Muscle layer of colon (tissue), 2 donors: ENCODE measurements around the gene PLA2G15.

Experiments used
- H3K27ac ChIP-seq: one replicate; pipeline ENCODE4 v1.7.0; 2013; ENCODE audit warnings: low read depth, mild to moderate bottlenecking, low read length, moderate library complexity
- H3K27me3 ChIP-seq, 2 donors: one replicate each; pipeline ENCODE4 v1.7.0; 2013; ENCODE audit warnings: low read length in 2 of 2, mild to moderate bottlenecking in 2 of 2; ENCODE audit not compliant: insufficient read depth in 2 of 2, control insufficient read depth in 1 of 2
- H3K36me3 ChIP-seq: one replicate; pipeline ENCODE4 v1.7.0; 2013; ENCODE audit warnings: mild to moderate bottlenecking, low read length; ENCODE audit not compliant: insufficient read depth
- H3K4me1 ChIP-seq: one replicate; pipeline ENCODE4 v1.7.0; 2013; ENCODE audit warnings: mild to moderate bottlenecking, low read length; ENCODE audit not compliant: insufficient read depth
- H3K4me3 ChIP-seq, 2 donors: one replicate each; pipeline ENCODE4 v1.7.0; 2013; ENCODE audit warnings: low read length in 2 of 2, low read depth in 1 of 2, mild to moderate bottlenecking in 1 of 2, moderate library complexity in 1 of 2
- H3K9ac ChIP-seq: one replicate; pipeline ENCODE4 v1.7.0; 2013; ENCODE audit warnings: low read length
- H3K9me3 ChIP-seq: one replicate; pipeline ENCODE4 v1.7.0; 2013; ENCODE audit warnings: mild to moderate bottlenecking, low read length
- donor health status: abdominal sarcoma.
- donor health status: Adenocarcinoma of cecum.

PLA2G15 gene

GRCh38 chr16:68244903-68245853 is at the start of gene PLA2G15:
Gene PLA2G15 (plus strand): TSS chr16:68245373. CDS start chr16:68245427, 54 bp downstream.
- Histone ChIP-seq H3K9ac (peak within 1 kb of the TSS; percentile 85), H3K27me3 (no peaks in the 10 kb centered on the region), H3K27ac (peak within 1 kb of the TSS; percentile 57)

GRCh38 chr16:68197250-68197649 is 47.9 kb upstream of the PLA2G15 start:
- Histone ChIP-seq H3K9me3 (no peaks in the 10 kb centered on the region), H3K36me3 (peaks cover 5% of the 10 kb centered on the region), H3K4me1 (no peaks in the 10 kb centered on the region), H3K4me3 (no peak overlapping the region), H3K9ac (no peak overlapping the region), H3K27me3 (no peaks in the 10 kb centered on the region), H3K27ac (no peak overlapping the region)

More at GRCh38 chr16:68244903-68245853, at the start of gene PLA2G15:
- H3K9me3 ChIP-seq = no peaks in the 10 kb centered on the region
- H3K36me3 ChIP-seq = peaks cover 12% of the 10 kb centered on the region
- peak within 1 kb of the TSS; percentile 66 to 94 for H3K4me3 ChIP-seq
- H3K4me1 ChIP-seq = peaks cover 25% of the 10 kb centered on the region

GRCh38 chr16:68200088-68200783 is 44.9 kb upstream of the PLA2G15 start:
- no peak overlapping the region for H3K27ac ChIP-seq
- H3K9ac ChIP-seq = no peak overlapping the region
- H3K9me3 ChIP-seq = no peaks in the 10 kb centered on the region
- no peak overlapping the region for H3K4me3 ChIP-seq
- H3K27me3 ChIP-seq = no peaks in the 10 kb centered on the region
- no peaks in the 10 kb centered on the region for H3K36me3 ChIP-seq
- H3K4me1 ChIP-seq = no peaks in the 10 kb centered on the region

GRCh38 chr16:68202091-68202519 is 43.1 kb upstream of the PLA2G15 start:
- no peaks in the 10 kb centered on the region for H3K4me1 ChIP-seq
- no peaks in the 10 kb centered on the region for H3K9me3 ChIP-seq
- H3K36me3 ChIP-seq = no peaks in the 10 kb centered on the region
- no peak overlapping the region for H3K4me3 ChIP-seq
- H3K9ac ChIP-seq = no peak overlapping the region
- H3K27ac ChIP-seq = no peak overlapping the region
- H3K27me3 ChIP-seq = no peaks in the 10 kb centered on the region

GRCh38 chr16:68206245-68206644 is 38.9 kb upstream of the PLA2G15 start:
- no peak overlapping the region for H3K4me3 ChIP-seq
- H3K4me1 ChIP-seq = no peaks in the 10 kb centered on the region
- no peaks in the 10 kb centered on the region for H3K27me3 ChIP-seq

GRCh38 chr16:68214726-68215125 is 30.4 kb upstream of the PLA2G15 start:
- Histone ChIP-seq H3K9me3 (no peaks in the 10 kb centered on the region), H3K36me3 (no peaks in the 10 kb centered on the region)

More at GRCh38 chr16:68206245-68206644, 38.9 kb upstream of the PLA2G15 start:
- Histone ChIP-seq H3K9ac (no peak overlapping the region), H3K36me3 (no peaks in the 10 kb centered on the region), H3K27ac (no peak overlapping the region), H3K9me3 (no peaks in the 10 kb centered on the region)

GRCh38 chr16:68215302-68215701 is 29.9 kb upstream of the PLA2G15 start:
- Histone ChIP-seq H3K27ac (no peak overlapping the region), H3K4me3 (no peak overlapping the region), H3K27me3 (no peaks in the 10 kb centered on the region), H3K4me1 (no peaks in the 10 kb centered on the region), H3K36me3 (no peaks in the 10 kb centered on the region), H3K9me3 (no peaks in the 10 kb centered on the region), H3K9ac (no peak overlapping the region)

More at GRCh38 chr16:68214726-68215125, 30.4 kb upstream of the PLA2G15 start:
- no peak overlapping the region for H3K4me3 ChIP-seq
- no peak overlapping the region for H3K9ac ChIP-seq
- H3K27ac ChIP-seq = no peak overlapping the region
- H3K27me3 ChIP-seq = no peaks in the 10 kb centered on the region
- no peaks in the 10 kb centered on the region for H3K4me1 ChIP-seq

- no peak overlapping the region for H3K9ac ChIP-seq
- H3K4me3 ChIP-seq = no peak overlapping the region
- no peaks in the 10 kb centered on the region for H3K27me3 ChIP-seq
- no peaks in the 10 kb centered on the region for H3K36me3 ChIP-seq
- H3K27ac ChIP-seq = no peak overlapping the region
- H3K9me3 ChIP-seq = no peaks in the 10 kb centered on the region
- H3K4me1 ChIP-seq = no peaks in the 10 kb centered on the region
Observed at GRCh38 chr16:68216240-68216639, 28.9 kb upstream of the PLA2G15 start.

- H3K4me3 ChIP-seq = no peak overlapping the region
- H3K27me3 ChIP-seq = no peaks in the 10 kb centered on the region
- H3K4me1 ChIP-seq = no peaks in the 10 kb centered on the region
- no peak overlapping the region for H3K27ac ChIP-seq
- H3K9ac ChIP-seq = no peak overlapping the region
- no peaks in the 10 kb centered on the region for H3K9me3 ChIP-seq
- H3K36me3 ChIP-seq = no peaks in the 10 kb centered on the region
Observed at GRCh38 chr16:68217506-68217905, 27.7 kb upstream of the PLA2G15 start.

- H3K4me3 ChIP-seq = no peak overlapping the region
- no peak overlapping the region for H3K9ac ChIP-seq
- H3K27ac ChIP-seq = no peak overlapping the region
Observed at GRCh38 chr16:68219725-68220351, 25.3 kb upstream of the PLA2G15 start.

GRCh38 chr16:68223072-68223471 is 22.1 kb upstream of the PLA2G15 start:
- Histone ChIP-seq H3K27ac (no peak overlapping the region), H3K36me3 (peaks cover 19% of the 10 kb centered on the region)

More at GRCh38 chr16:68219725-68220351, 25.3 kb upstream of the PLA2G15 start:
- Histone ChIP-seq H3K36me3 (no peaks in the 10 kb centered on the region), H3K9me3 (no peaks in the 10 kb centered on the region), H3K4me1 (no peaks in the 10 kb centered on the region), H3K27me3 (no peaks in the 10 kb centered on the region)

More at GRCh38 chr16:68223072-68223471, 22.1 kb upstream of the PLA2G15 start:
- no peaks in the 10 kb centered on the region for H3K27me3 ChIP-seq
- no peak overlapping the region for H3K9ac ChIP-seq
- no peaks in the 10 kb centered on the region for H3K9me3 ChIP-seq
- H3K4me3 ChIP-seq = no peak overlapping the region
- H3K4me1 ChIP-seq = no peaks in the 10 kb centered on the region
